CD1c-positive myeloid dendritic cell (primary cell): ENCODE measurements around the gene CPA5.
"Not testable (repeated sequence)": the region's sequence is repeated elsewhere in the genome, so short reads cannot be mapped to it uniquely, and the experiment has no call there.

Experiments
- DNase-seq: peaks from one replicate; pipeline ENCODE4 v3.0.0-alpha.2; 2016; ENCODE audit errors: extremely low spot score

Gene CPA5, protein sequence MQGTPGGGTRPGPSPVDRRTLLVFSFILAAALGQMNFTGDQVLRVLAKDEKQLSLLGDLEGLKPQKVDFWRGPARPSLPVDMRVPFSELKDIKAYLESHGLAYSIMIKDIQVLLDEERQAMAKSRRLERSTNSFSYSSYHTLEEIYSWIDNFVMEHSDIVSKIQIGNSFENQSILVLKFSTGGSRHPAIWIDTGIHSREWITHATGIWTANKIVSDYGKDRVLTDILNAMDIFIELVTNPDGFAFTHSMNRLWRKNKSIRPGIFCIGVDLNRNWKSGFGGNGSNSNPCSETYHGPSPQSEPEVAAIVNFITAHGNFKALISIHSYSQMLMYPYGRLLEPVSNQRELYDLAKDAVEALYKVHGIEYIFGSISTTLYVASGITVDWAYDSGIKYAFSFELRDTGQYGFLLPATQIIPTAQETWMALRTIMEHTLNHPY

DNA sequence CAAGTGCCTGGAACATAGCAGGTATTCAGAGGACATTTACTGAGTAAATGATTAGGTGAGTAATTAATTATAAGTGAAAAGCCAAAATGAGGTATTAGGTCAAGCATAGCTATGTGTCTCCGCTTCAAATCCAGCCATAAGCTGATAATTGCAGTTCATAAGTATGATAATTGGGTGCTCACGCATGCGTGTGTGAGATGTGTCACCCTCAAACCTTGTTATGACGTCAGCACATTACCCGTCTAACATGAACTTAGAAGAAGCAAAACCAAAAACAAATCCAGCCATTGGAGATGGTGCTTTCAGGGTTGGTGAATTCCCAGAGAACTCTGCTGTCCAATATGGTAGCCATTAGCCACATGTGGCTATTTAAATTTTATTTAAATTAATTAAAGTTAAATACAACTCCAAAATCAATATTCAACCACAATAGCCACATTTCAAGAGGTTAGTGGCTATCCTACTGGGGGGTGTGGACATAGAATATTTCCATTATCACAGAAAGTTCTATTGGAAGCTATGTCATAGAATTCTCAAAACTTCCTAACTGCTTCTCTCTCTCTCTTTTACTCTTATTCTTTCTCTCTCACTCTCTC is at the start of gene CPA5:
Gene CPA5, plus strand, starts transcription at position 546 of the 596 bp plus-strand sequence. CDS start 1,670 bp downstream, outside the sequence.
- no peak for DNase-seq

DNA sequence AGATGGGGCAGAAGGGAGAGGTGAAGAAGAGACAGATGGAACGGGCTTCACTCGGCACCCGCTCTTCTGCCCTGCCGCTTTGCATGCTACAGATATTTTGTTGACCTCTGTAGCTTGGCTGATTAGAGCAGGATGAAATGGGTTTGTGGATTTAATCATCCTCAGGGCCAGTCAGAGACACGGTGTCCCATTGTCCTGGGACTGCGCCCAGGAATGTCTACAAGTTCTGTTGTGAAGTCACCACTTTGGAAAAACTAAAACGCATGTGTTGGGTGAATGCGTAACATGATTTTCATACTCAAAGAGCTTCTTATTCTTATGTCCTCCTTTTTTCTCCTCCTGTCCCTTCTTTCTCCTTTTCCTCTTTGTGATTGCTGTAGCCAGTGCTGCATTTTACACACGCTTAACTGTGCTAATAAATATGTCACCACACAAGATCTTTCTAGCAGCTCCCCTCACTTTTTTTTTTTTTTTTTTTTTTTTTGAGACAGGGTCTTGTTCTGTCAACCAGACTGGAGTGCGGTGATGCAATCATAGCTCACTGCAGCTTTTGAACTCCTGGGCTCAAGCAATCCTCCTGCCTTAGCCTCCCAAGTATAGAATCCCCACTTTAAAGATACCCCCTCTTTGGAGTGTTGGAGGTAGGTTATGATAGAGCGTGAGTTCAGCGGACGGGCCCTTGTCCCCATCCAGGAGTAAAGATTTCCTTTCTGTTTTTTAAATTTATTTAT is 48.2 kb upstream of the CPA5 start:
- no peak for DNase-seq

DNA sequence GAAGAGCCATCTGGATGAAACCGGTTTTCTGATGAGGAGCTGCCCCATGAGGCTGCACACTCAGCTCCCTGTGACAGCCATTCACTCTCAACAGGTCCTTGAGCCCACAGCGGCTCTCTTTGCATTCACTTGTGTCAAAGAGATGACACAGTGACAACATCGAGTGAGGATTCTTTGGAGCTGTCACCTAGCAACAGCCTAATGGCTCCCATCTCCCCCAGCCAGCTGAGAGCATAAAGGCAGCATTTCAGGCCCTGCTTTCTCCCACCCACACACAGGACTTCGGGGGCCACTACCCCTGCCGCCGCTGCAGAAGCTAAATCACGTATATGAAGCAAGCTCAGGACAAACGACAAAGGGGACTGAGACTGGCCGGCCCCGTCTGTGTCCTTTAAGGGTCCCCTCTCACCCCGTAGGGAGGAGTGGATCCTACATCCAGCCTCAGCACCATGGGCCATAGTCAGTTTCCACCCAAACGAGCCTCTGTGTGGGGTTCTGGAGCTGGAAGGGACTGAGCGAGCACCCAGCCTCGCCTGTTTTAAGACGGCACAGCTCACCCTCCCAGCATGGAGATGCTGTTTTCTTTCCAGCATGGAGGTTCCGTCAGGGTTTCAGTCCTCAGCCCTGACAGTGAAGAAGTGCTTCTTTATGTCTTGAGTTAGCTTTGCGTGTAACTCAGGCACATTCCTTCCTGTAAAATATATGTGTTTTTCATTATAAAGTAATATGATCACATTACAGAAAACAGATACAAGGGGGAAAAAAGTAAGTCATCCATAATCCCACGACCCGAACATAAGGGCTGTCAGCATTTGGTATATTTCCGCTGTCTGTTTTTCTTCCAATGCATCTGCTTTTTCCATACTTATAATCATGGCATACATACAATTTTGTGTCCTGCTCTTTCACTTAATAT is 46.7 kb upstream of the CPA5 start:
- DNase-seq, result no peak

DNA sequence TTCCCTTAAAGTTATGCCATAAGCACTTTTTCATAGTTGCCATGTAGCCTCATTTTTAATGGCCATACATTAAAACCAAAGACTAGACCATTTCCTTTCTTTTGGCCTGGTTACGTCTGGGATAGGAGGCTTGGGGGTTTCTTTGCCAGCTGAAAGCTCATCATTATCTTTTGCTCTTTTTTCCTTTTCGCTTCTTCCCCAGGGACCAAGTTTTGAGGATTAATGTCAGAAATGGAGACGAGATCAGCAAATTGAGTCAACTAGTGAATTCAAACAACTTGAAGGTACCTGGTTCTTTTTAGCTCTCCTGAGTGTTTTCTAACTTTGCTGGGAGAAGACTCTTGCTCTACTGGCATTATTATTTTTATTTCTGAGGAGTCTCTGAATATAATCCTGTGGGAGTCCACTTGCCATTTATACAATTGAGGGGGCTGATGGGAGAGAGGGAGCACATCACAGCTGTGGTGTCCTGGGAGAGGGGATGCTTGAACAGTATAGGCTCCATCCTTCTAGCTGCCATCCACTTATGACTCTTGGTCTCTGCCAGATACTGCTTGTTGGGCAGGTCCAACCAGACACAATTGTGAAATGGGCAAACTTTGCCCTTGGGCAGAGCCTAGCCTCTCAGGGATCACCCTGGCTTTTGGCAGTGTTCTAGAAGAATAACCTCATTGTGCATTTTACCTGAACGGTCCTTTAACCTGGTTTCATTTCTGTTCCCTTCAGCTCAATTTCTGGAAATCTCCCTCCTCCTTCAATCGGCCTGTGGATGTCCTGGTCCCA is 45.9 kb upstream of the CPA5 start:
- DNase-seq, result no peak

DNA sequence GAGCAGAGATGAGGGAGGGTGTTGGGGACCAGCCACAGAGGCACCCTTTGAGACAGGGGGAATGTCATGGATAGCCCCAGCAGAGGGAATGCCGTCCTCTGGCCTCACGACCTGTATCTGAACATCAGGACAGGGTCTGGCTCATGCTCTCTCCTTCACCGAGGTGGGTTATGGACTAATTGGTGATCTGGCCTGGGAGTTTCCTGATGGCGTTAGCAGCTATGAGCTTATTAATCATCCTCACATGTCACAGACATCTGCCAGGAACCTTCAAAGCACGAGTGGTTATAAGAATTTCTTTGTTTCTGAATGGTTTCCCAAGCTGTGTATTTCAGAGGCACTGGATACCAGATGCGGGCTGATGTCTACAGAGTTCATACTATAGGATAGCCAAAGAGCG is 44.8 kb upstream of the CPA5 start:
- DNase-seq, result no peak

DNA sequence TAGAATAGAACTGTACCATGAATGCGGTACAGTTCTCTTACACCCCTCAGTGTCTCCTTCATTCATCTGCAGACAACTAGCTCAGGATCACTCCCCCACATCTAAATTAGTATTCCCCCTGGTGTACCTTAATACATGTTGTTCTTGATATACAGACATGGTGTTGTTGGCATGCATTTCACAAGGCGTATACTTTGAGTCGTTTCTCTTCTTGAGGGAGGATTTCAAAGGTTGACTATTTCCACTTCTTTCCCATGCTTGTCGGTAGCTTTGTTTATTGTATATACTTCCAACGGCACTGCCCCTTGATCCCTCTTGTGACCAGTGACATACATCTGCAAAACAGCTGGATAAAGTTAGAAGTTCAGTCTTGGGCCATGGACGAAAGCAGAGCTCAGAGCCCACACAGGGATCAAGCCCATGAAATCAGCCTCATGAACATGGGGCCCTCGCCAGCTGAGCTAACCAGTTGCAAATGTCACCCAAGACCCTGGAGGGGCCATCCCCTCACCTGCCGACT is 43.1 kb upstream of the CPA5 start:
- no peak for DNase-seq

DNA sequence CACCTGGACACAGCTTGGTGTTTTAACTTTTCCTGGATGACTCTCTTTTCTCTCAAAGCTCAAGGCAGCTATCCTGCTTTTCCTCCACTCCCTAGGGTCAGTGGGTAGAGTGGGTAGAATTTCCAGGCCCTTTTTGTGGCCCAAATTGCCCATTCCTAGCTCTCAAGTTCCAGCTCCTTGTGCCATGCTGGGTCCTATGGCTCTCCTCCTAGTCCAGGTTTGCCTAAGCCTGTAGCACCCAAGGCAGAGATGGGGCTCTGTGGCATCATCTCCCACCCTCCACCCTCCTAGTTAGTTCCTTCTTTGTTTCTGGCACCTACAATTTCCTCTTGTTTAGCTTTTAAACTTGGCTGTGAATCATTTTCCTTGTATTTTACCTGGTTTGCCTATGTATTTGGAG is 42.0 kb upstream of the CPA5 start:
- no peak for DNase-seq

DNA sequence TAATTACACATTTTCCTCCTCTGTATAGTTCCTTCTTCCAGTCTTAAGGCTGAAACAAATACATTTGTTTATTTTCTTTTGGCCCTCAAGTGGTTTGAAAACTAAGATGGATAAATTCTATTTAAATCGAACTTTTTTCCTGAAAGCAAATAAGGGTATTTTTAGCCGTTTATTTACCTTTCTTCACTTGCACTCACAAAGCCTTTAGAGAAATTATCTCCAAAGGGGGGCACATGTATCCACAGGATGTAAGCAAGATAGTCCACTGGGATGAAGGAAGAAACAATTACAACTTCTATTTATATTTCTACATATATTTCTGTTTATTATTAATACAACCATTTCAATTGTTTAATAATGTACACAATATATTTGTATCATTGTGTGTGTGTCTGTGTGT is 41.5 kb upstream of the CPA5 start:
- DNase-seq, result no peak

DNA sequence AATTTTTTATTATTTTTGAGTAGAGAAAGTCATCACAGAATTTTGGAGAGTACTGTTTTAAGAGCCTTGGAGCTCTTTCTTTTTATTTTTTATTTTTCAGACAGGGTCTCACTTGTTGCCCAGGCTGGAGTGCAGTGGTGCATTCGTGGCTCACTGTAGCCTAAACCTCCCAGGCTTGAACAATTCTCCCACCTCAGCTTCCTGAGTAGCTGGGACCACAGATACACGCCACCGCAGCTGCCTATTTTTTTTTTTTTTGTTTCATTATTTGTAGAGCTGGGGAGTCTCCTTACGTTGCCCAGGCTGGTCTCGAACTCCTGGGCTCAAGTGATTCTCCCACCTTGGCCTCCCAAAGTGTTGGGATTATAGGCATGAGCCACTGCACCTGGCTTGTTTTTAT is 41.1 kb upstream of the CPA5 start:
- no peak for DNase-seq

DNA sequence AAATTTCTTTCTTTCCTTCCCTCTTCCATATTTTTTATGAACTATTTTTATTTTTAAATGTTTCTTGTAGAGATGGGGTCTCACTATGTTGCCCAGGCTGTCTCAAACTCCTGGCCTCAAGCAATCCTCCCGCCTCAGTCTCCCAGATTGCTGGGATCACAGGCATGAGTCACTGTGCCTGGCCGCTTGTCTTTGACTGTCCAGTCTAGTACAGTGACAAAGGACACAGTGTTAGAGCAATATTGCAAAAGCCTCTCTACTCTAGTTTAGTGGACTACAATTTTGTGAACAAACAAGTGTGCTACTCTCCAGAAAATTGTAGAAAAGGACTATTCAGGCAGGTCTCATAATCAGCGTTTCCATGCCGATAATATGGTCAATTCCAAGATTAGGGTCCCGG is 40.6 kb upstream of the CPA5 start:
- DNase-seq, result no peak

DNA sequence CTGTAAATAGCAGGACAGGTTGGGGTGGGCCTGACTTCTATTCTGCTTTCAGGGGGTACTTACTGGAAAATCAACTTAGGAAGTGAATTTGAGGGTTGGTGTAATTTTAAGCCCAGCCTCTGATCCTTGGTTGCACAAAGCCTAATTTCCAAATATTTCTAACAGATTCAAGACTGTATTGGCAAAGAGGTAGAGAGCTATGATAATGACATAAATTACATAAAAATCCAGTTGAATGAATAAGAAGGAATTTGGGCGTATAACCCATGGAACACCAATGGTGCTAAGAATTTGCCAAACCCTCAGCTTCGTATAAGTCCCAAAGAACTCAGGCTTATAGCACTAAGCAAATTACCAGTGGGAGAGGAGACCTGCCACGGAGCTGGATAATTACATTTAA is 39.7 kb upstream of the CPA5 start:
- no peak for DNase-seq

DNA sequence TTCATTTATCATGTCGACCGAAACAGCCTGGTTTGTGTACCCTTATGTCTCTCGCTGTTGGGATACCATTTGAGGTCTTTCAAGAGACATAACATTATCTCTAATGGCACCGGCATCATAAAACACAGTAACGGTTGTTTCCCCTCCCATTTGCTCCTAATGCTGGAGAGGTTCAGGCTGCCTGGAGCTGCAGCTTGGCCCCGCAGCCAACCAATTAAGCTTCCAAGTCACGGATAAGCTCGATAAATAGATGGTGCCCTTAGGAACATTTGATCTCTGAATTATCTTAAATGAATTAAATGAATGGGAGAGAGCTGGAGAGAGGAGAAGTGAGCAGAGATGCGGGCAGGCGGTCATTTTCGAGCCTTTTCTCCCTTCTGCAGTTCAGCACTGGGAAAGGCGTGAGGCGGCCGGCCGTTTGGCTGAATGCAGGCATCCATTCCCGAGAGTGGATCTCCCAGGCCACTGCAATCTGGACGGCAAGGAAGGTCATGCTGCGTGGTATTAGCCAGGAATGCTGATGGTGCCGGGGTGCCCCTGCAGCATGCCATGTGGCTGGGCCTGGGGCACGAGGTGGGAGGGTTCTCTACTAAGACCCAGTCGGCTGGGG is 39.1 kb upstream of the CPA5 start:
- no peak for DNase-seq

DNA sequence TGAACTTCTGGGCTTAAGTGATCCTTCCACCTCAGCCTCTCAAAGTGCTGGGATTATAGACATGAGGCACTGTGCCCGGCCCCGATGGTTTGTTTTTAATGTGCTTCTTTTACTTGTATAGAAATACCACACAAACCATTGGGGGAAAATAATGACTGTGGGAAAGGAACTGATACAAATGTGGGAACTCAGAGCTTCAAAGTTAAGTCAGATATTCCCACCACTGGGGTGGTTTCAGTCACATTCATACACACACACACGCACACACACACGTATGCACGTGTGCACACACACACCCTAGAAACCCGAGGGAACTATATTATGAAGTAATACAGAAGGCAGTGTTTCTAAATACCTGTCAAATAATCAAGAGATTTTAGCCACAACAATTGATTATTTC is 34.6 kb upstream of the CPA5 start:
- DNase-seq, result no peak

DNA sequence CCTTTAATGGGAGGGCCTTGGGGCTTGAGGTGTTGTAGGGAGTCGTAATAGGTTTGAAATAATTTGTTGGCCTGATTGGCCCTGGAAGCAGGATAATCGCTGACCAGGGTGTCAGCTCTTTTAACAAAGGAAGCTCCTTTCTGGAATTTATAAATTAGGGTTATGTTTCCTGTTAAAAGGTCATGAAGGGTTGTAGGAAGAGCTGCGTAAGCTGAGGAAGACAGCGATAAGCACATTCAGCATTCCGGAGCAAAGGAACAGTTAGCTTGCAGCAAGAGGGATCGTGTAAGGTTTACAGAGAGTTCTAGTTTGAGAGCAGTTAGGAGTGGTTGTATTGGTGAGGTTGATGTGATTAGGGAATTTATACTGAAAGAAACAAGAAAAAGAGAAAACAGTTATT is 30.3 kb upstream of the CPA5 start:
- no peak for DNase-seq

DNA sequence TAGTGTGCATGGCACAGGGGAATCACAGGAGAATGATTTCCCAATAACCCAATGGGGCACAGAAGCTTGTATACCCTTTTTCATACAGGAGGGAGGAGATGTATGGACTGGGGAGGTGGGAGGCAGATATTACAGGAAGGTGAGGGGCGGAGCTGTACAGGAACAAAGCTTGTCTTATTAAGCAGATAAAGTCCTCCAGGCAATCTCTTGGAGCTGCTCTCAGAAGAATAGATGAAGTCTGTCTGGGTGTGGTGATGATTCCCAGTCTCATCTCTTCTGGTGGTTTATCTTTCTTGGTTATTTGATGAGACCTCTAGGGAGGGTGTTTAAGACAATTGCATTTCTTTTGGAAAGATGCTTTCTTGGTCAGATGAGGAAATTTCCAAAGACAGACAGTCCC is 25.1 kb upstream of the CPA5 start:
- no peak for DNase-seq

DNA sequence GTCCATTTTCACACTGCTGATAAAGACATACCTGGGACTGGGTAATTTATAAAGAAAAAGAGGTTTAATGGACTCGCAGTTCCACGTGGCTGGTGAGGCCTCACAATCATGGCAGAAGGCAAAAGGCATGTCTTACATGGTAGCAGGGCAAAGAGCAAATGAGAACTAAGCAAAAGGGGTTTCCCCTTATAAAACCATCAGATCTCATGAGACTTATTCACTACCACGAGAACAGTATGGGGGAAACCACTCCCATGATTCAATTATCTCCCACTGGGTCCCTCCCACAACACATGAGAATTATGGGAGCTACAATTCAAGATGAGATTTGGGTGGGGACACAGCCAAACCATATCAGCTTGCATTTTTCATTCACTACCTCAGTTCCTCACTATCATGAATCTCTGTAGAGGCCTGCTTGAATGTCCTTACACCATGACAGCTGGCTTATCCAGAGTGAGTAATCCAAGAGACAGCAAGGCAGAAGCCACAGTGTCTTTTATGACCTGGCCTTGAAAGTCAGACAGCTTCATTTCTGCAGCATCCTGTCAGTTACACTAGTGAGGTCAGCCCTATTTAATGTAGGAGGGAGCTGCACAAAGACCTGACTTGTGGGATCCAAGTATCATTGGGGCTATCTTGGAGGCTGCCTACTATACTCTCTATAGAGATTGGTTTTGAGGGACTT is 22.9 kb upstream of the CPA5 start:
- DNase-seq, result not testable (repeated sequence)

DNA sequence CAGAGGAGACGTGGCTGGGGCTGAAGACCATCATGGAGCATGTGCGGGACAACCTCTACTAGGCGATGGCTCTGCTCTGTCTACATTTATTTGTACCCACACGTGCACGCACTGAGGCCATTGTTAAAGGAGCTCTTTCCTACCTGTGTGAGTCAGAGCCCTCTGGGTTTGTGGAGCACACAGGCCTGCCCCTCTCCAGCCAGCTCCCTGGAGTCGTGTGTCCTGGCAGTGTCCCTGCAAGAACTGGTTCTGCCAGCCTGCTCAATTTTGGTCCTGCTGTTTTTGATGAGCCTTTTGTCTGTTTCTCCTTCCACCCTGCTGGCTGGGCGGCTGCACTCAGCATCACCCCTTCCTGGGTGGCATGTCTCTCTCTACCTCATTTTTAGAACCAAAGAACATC is 22.0 kb upstream of the CPA5 start:
- DNase-seq, result no peak

DNA sequence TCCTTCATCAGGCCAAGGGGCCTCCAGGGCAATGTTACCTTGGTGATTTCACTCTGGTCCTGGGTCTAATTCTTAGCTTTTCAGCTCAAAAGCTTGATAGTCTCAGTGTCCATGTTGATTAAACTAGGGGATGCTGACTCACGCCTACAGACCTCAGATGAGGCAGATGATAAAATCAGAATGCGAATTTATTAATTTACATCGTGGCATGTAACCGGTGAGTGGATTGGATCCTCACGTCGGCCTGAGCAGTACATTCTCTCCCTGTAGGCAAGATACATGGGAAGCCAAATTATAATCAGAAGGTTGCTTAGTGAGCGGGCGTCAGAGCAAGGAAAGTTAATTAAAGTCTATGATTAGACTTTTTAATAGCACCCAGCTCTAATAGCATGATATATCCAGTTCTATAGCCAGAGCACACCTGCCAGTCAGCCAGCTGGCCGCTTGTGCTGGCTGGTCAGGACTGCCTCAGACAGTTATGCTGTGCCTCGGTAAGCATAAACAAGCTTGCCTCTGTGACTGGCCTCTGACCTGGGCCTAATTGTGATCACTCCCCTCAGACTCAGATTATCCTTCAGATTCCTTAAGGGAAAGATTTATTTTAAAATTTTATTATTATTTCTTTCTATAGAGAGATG is 20.2 kb upstream of the CPA5 start:
- DNase-seq, result no peak

DNA sequence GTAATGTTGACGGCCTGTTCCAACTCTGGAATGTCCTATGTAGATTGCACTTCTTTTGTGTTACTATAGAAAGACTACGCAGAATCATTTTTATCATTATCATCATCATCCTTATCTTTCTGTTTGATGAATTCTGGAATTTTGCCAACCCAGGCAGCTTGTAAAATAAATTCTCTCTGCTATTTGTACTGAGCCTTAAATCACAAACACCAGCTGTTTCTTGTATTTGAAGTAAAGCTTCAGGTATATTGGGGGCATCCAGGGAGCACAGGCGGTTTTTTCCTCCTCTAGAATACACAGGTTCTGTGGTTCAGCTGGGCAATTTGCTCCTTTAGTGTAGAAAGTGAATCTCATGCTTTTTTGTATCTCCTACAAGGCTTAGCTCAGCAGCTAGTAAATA is 14.9 kb upstream of the CPA5 start:
- no peak for DNase-seq
